Adipocyte (in vitro differentiated cells): ENCODE results near the gene PES1.
"Not testable (repeated sequence)": the region's sequence is repeated elsewhere in the genome, so short reads cannot be mapped to it uniquely, and the experiment has no call there.

ENCODE experiments used
- DNase-seq: peaks from one replicate; pipeline ENCODE4 v3.0.0-alpha.2; 2015; ENCODE audit warnings: low read depth
- H3K27me3 ChIP-seq: replicated peaks from 2 replicates; pipeline ENCODE4 v1.7.0; 2013; ENCODE audit warnings: mild to moderate bottlenecking, low read length, moderate library complexity; ENCODE audit not compliant: control insufficient read depth, insufficient read depth
- H3K36me3 ChIP-seq: 2 replicates; pipeline ENCODE4 v1.7.0; 2013; ENCODE audit warnings: low read length, mild to moderate bottlenecking, moderate library complexity; ENCODE audit not compliant: control insufficient read depth, insufficient read depth, severe bottlenecking
- H3K4me1 ChIP-seq: 2 replicates; pipeline ENCODE4 v1.7.0; 2013; ENCODE audit warnings: mild to moderate bottlenecking, low read length, moderate library complexity; ENCODE audit not compliant: control insufficient read depth, insufficient read depth
- H3K4me3 ChIP-seq: 2 replicates; pipeline ENCODE4 v1.7.0; 2013; ENCODE audit warnings: mild to moderate bottlenecking, low read length, moderate library complexity
- H3K9ac ChIP-seq: 2 replicates; pipeline ENCODE4 v1.7.0; 2013; ENCODE audit warnings: mild to moderate bottlenecking, low read length, moderate library complexity
- H3K9me3 ChIP-seq: 2 replicates; pipeline ENCODE4 v1.7.0; 2013; ENCODE audit warnings: mild to moderate bottlenecking, low read length, moderate library complexity; ENCODE audit not compliant: control insufficient read depth

Gene PES1

GRCh38 chr22:30561402-30562189 lies 30.1 kb downstream of the PES1 start:
- H3K9ac ChIP-seq, result no peak overlapping the region
- H3K27me3 ChIP-seq, result peaks cover 32% of the 10 kb centered on the region
- no peak overlapping the region for H3K4me3 ChIP-seq
- H3K36me3 ChIP-seq, result no peaks in the 10 kb centered on the region
- no peak for DNase-seq
- no peaks in the 10 kb centered on the region for H3K9me3 ChIP-seq
- H3K4me1 ChIP-seq, result no peaks in the 10 kb centered on the region

- H3K9me3 ChIP-seq, H3K9ac ChIP-seq, H3K36me3 ChIP-seq, H3K4me3 ChIP-seq, H3K4me1 ChIP-seq, DNase-seq: not testable (repeated sequence)
- peaks cover 26% of the 10 kb centered on the region for H3K27me3 ChIP-seq
Observed at GRCh38 chr22:30560643-30561202, 31.0 kb downstream of the PES1 start.

- peaks cover 22% of the 10 kb centered on the region for H3K27me3 ChIP-seq
- H3K36me3 ChIP-seq, result no peaks in the 10 kb centered on the region
- H3K4me1 ChIP-seq, result no peaks in the 10 kb centered on the region
- H3K9ac ChIP-seq, result no peak overlapping the region
- H3K4me3 ChIP-seq, result no peak overlapping the region
- no peak for DNase-seq
- no peaks in the 10 kb centered on the region for H3K9me3 ChIP-seq
Observed at GRCh38 chr22:30559889-30560288, 31.8 kb downstream of the PES1 start.

- DNase-seq, result no peak
- H3K4me3 ChIP-seq, result no peak overlapping the region
- no peaks in the 10 kb centered on the region for H3K9me3 ChIP-seq
- H3K27me3 ChIP-seq, result peaks cover 8% of the 10 kb centered on the region
- H3K9ac ChIP-seq, result no peak overlapping the region
- no peaks in the 10 kb centered on the region for H3K36me3 ChIP-seq
- H3K4me1 ChIP-seq, result no peaks in the 10 kb centered on the region
Observed at GRCh38 chr22:30557243-30557642, 34.5 kb downstream of the PES1 start.

GRCh38 chr22:30556388-30556787 lies 35.3 kb downstream of the PES1 start:
- Histone ChIP-seq H3K36me3 (no peaks in the 10 kb centered on the region), H3K9me3 (no peaks in the 10 kb centered on the region), H3K4me1 (no peaks in the 10 kb centered on the region), H3K9ac (no peak overlapping the region), H3K4me3 (no peak overlapping the region), H3K27me3 (peaks cover 2% of the 10 kb centered on the region)
- no peak for DNase-seq

GRCh38 chr22:30555282-30556210 lies 36.2 kb downstream of the PES1 start:
- Histone ChIP-seq H3K4me3 (no peak overlapping the region), H3K36me3 (no peaks in the 10 kb centered on the region), H3K4me1 (no peaks in the 10 kb centered on the region), H3K9me3 (no peaks in the 10 kb centered on the region), H3K9ac (no peak overlapping the region), H3K27me3 (peaks cover 4% of the 10 kb centered on the region)
- DNase-seq, result no peak

GRCh38 chr22:30553971-30554370 lies 37.7 kb downstream of the PES1 start:
- H3K4me1 ChIP-seq, result peaks cover 6% of the 10 kb centered on the region
- H3K9ac ChIP-seq, result no peak overlapping the region
- H3K9me3 ChIP-seq, result no peaks in the 10 kb centered on the region
- no peak for DNase-seq
- no peaks in the 10 kb centered on the region for H3K36me3 ChIP-seq
- peaks cover 4% of the 10 kb centered on the region for H3K27me3 ChIP-seq
- H3K4me3 ChIP-seq, result no peak overlapping the region

- Histone ChIP-seq H3K9me3 (no peaks in the 10 kb centered on the region), H3K4me1 (peaks cover 13% of the 10 kb centered on the region), H3K9ac (no peak overlapping the region), H3K27me3 (peaks cover 7% of the 10 kb centered on the region), H3K36me3 (no peaks in the 10 kb centered on the region), H3K4me3 (no peak overlapping the region)
- no peak for DNase-seq
Observed at GRCh38 chr22:30552719-30553118, 39.0 kb downstream of the PES1 start.

GRCh38 chr22:30551813-30552212 lies 39.9 kb downstream of the PES1 start:
- peaks cover 13% of the 10 kb centered on the region for H3K4me1 ChIP-seq

GRCh38 chr22:30547188-30547587 lies 44.5 kb downstream of the PES1 start:
- no peak overlapping the region for H3K4me3 ChIP-seq
- no peaks in the 10 kb centered on the region for H3K36me3 ChIP-seq
- no peak for DNase-seq
- no peak overlapping the region for H3K9ac ChIP-seq
- no peaks in the 10 kb centered on the region for H3K9me3 ChIP-seq
- H3K4me1 ChIP-seq, result peaks cover 13% of the 10 kb centered on the region
- peaks cover 31% of the 10 kb centered on the region for H3K27me3 ChIP-seq

More at GRCh38 chr22:30551813-30552212, 39.9 kb downstream of the PES1 start:
- not testable (repeated sequence) for H3K9ac ChIP-seq, H3K4me3 ChIP-seq, H3K9me3 ChIP-seq, H3K36me3 ChIP-seq, DNase-seq
- H3K27me3 ChIP-seq, result peaks cover 16% of the 10 kb centered on the region

GRCh38 chr22:30546616-30547015 lies 45.1 kb downstream of the PES1 start, which contains the start of gene SEC14L6:
Gene SEC14L6, minus strand, starts transcription at chr22:30546741. Its CDS starts 59 bp downstream, at chr22:30546682.
- DNase-seq, result no peak

More at GRCh38 chr22:30546616-30547015, 45.1 kb downstream of the PES1 start, which contains the start of gene SEC14L6:
- H3K27me3 ChIP-seq, result peaks cover 31% of the 10 kb centered on the region
- H3K9me3 ChIP-seq, result no peaks in the 10 kb centered on the region
- H3K36me3 ChIP-seq, result no peaks in the 10 kb centered on the region
- H3K4me1 ChIP-seq, result peaks cover 13% of the 10 kb centered on the region
- no peak within 1 kb of the TSS for H3K4me3 ChIP-seq
- H3K9ac ChIP-seq, result no peak within 1 kb of the TSS
